Measurements from ENCODE around the gene OTOF. TPM values are rescaled to one million over a fixed set of nuclear protein-coding genes. Genes with fewer than 3 reads are reported as not detected.

OTOF gene
- total RNA-seq, 1 experiment from 2014 or later, result not detected

DNA sequence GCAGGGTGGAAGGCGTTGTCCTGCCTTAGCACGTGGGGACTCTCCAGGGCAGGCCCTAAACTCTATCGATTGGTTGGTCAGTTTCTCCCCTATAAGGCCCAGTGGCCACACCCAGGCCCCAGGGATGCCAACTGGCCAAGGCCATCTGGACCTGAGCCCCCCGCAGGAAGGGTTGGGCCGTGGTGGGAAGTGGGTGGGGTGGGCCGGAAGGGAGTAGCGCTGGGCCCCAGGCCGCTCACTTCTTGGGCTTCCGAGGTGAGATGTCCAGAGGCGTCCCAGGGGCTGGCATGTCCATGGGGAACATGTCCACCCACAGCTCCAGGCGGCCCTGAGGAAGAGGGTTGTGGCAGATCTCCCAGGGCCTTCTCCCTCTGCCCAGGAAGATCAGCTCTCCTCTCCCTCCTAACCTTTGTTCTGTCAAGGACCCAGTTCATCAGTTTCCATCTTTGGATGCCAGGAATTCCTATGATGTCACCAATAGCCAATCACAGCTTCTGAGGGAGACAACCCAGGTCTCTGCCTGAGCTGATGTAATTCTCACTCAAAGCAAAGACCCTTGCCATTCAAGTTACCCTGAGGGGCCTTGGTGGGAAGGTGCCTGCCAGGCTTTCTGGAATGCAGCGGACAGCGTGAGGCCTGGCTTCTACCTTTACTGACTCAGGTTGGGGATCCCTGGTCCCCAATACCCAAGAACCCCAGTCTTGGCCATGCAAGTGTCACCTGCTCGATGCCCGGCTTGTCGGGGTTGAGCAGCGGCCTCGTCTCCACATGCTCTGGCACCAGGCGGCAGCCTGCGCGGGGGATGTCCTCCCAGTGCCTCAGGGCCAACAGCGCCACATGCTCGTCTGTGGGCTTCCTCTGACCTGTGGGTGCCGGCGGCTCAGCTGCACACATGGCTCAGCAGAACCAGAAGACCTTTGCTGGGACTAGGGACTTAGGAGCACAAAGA, 14.4 kb downstream of the OTOF start:
- BruUV-seq (replicated peaks), result no TSS peak
- peak; percentile 23 for DNase-seq (ENCODE audit: low spot score)
- Histone ChIP-seq H3K4me3 (ENCODE audit: low read depth, low read length, poor library complexity, severe bottlenecking) (no peak overlapping the region), H3K27me3 (replicated peaks; ENCODE audit: insufficient read depth, low read depth, low read length, poor library complexity) (no peaks in the 10 kb centered on the region), H3K36me3 (ENCODE audit: insufficient read depth, low read length, poor library complexity, severe bottlenecking) (no peaks in the 10 kb centered on the region), H3K4me1 (ENCODE audit: insufficient read depth, low read length, poor library complexity, severe bottlenecking) (peaks cover 10% of the 10 kb centered on the region), H3K9me3 (ENCODE audit: low read depth, low read length, poor library complexity, severe bottlenecking) (no peaks in the 10 kb centered on the region), H3K27ac (ENCODE audit: low read depth, low read length, poor library complexity, severe bottlenecking) (no peak overlapping the region)
- intact Hi-C loops (cut with micrococcal nuclease; ENCODE audit: unreplicated experiment), result no loop called here
- ChIA-PET POLR2A (ENCODE audit: low non-redundant PET) (no interaction called here), CTCF (no interaction called here)
- TF ChIP-seq, protein P1, sequence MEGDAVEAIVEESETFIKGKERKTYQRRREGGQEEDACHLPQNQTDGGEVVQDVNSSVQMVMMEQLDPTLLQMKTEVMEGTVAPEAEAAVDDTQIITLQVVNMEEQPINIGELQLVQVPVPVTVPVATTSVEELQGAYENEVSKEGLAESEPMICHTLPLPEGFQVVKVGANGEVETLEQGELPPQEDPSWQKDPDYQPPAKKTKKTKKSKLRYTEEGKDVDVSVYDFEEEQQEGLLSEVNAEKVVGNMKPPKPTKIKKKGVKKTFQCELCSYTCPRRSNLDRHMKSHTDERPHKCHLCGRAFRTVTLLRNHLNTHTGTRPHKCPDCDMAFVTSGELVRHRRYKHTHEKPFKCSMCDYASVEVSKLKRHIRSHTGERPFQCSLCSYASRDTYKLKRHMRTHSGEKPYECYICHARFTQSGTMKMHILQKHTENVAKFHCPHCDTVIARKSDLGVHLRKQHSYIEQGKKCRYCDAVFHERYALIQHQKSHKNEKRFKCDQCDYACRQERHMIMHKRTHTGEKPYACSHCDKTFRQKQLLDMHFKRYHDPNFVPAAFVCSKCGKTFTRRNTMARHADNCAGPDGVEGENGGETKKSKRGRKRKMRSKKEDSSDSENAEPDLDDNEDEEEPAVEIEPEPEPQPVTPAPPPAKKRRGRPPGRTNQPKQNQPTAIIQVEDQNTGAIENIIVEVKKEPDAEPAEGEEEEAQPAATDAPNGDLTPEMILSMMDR (conservative IDR thresholded peaks at IDR 0.05; ENCODE audit: low read depth, low read length), result no peak
- TF ChIP-seq EZH2 (IDR thresholded peaks at IDR 0.05; ENCODE audit: borderline replicate concordance, low read depth, low read length, poor library complexity, severe bottlenecking), result no peak

DNA sequence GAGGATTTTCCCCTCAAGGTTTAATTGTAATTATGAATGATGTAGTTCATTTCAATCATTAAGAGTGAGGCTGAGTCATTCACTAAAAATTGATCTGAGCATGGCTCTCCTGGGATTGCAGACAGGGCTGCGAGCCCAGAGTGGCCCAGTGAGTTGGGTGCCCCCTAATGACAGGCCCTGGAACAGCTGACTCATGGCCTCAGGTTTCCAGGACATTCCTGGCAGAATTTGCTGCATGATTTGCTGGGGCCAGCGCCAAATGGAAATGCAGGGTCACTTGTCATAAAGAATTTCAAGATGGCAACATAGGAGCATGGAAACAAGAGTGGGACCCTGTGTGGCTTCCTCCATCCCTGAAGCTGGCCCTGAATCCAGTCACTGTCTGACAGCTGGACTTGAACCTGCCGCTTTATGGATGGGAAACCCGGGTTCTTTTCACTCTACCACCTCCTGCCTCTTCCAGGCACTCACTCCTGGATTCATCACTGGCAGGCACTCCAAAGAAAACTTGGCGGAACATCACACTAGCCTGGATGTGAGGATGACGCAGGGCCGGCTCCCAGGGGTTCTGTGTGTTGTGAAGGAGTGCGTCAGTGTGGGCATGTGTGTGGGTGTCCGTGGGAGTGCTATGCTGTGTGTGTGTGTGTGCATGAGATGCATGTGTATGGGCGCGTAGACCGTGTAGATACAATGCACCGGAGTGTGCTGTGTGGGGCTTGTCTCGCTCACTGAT, 15.2 kb downstream of the OTOF start:
- Histone ChIP-seq H3K27me3 (replicated peaks; ENCODE audit: insufficient read depth, low read depth, low read length, poor library complexity) (no peaks in the 10 kb centered on the region), H3K4me1 (ENCODE audit: insufficient read depth, low read length, poor library complexity, severe bottlenecking) (peaks cover 10% of the 10 kb centered on the region), H3K36me3 (ENCODE audit: insufficient read depth, low read length, poor library complexity, severe bottlenecking) (no peaks in the 10 kb centered on the region), H3K27ac (ENCODE audit: low read depth, low read length, poor library complexity, severe bottlenecking) (no peak overlapping the region), H3K9me3 (ENCODE audit: low read depth, low read length, poor library complexity, severe bottlenecking) (no peaks in the 10 kb centered on the region), H3K4me3 (ENCODE audit: low read depth, low read length, poor library complexity, severe bottlenecking) (no peak overlapping the region)
- DNase-seq (ENCODE audit: low spot score), result peak; percentile 72
- CTCF ChIA-PET, result no interaction called here
- POLR2A ChIA-PET (ENCODE audit: low non-redundant PET), result no interaction called here
- intact Hi-C loops (cut with micrococcal nuclease; ENCODE audit: unreplicated experiment), result no loop called here
- TF ChIP-seq, protein P1 (conservative IDR thresholded peaks at IDR 0.05; ENCODE audit: low read depth, low read length), result peak; percentile 78
- TF ChIP-seq EZH2 (IDR thresholded peaks at IDR 0.05; ENCODE audit: borderline replicate concordance, low read depth, low read length, poor library complexity, severe bottlenecking), result no peak
- no TSS peak for BruUV-seq (replicated peaks)

DNA sequence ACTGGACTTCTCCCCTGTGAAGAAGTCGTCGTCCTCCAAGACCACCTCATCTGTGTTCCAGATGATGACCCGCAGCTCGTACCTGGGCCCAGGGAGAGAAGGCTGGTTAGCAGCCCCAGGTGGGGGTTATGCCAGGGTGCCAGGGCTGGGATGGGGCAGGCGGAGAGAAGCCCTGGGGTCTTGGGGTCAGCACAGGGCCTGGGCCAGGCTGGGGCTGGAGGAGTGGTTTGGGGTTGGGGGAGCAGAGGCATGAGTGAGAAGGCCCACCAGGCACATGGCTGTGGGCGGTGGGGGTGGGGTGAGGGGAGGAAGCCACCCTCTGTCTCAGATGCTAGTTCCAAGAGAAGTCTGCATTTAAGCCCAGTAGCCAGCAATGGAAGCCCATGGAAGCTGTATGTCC, 15.8 kb downstream of the OTOF start:
- ChIA-PET POLR2A (ENCODE audit: low non-redundant PET) (no interaction called here), CTCF (no interaction called here)
- Histone ChIP-seq H3K4me1 (ENCODE audit: insufficient read depth, low read length, poor library complexity, severe bottlenecking) (peaks cover 10% of the 10 kb centered on the region), H3K27ac (ENCODE audit: low read depth, low read length, poor library complexity, severe bottlenecking) (no peak overlapping the region), H3K27me3 (replicated peaks; ENCODE audit: insufficient read depth, low read depth, low read length, poor library complexity) (no peaks in the 10 kb centered on the region), H3K4me3 (ENCODE audit: low read depth, low read length, poor library complexity, severe bottlenecking) (no peak overlapping the region), H3K9me3 (ENCODE audit: low read depth, low read length, poor library complexity, severe bottlenecking) (no peaks in the 10 kb centered on the region), H3K36me3 (ENCODE audit: insufficient read depth, low read length, poor library complexity, severe bottlenecking) (no peaks in the 10 kb centered on the region)
- no peak for DNase-seq (ENCODE audit: low spot score)
- no TSS peak for BruUV-seq (replicated peaks)
- no peak for TF ChIP-seq EZH2 (IDR thresholded peaks at IDR 0.05; ENCODE audit: borderline replicate concordance, low read depth, low read length, poor library complexity, severe bottlenecking)
- TF ChIP-seq, protein P1 (conservative IDR thresholded peaks at IDR 0.05; ENCODE audit: low read depth, low read length), result no peak
- intact Hi-C loops (cut with micrococcal nuclease; ENCODE audit: unreplicated experiment), result no loop called here

Measured in A673 (cell line).